AML-193 (cell line): ENCODE results near the gene ERO1A.

ENCODE experiments used
- DNase-seq, 2 experiments: peaks; one replicate each; lab custom pipeline; 2025; lab: John Stamatoyannopoulos, UW

The ERO1A gene

GRCh38 chr14:52607061-52607460, 88.3 kb downstream of the ERO1A start:
- DNase-seq: no peak

DNA sequence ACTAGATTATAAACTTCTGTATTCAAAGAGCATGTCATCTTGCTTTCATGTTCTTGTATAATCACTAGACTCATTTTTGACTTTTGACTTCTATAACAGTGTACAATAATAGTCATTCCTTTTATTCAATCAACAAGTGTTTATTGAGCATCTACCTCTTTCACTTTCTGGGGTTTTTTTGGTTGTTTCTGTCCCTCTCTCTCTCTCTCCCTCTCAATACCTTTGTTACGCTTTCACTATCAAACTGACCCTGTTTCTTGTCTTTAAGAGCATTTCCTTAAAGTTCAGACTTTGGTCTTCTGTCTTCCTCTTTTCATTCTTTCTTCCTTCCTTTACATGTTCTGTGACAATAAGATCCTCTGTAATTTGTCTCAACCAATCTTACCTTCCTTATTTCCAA, 93.2 kb downstream of the ERO1A start:
- DNase-seq: peak in 1 of 2 experiments; percentile 4

DNA sequence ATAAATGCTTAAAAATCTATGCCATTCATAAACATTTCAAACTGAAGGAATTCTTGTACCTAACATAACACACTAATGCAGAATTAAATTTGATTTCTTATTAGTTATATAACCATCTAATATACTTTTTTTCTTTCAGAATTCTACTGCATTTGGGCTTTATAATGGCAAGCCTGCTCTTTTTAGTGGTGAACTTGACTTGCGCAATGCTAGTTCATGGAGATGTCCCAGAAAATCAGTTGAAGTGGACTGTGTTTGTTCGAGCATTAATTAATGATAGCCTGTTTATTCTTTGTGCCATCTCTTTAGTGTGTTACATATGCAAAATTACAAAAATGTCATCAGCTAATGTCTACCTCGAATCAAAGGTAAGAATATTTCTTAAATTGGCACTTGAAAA, 95.4 kb downstream of the ERO1A start:
- no peak for DNase-seq

GRCh38 chr14:52598568-52598967, 96.8 kb downstream of the ERO1A start:
- no peak for DNase-seq

- DNase-seq: no peak
These were observed 98.5 kb downstream of the ERO1A start for GRCh38 chr14:52596861-52597260.

DNA sequence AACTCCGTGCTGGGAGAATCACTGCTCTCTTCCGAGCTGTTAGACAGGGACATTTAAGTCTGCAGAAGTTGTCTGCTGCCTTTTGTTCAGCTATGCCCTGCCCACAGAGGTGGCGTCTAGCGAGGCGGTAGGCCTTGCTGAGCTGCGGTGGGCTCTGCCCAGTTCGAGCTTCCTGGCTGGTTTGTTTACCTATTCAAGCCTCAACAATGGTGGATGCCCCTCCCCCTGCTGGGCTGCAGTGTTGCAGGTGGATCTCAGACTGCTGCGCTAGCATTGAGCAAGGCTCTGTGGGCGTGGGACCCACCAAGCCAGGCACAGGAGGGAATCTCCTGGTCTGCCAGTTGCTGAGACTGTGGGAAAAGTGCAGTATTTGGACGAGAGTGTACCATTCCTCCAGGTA, 99.0 kb downstream of the ERO1A start:
- DNase-seq: no peak

GRCh38 chr14:52590318-52590717, 105.0 kb downstream of the ERO1A start:
- DNase-seq: no peak
